HepG2 (cell line): ENCODE results near the gene SAA4. TPM values are rescaled to one million over a fixed set of nuclear protein-coding genes. Genes with fewer than 3 reads are reported as not detected.

Source experiments
- ATAC-seq: fragments of 200-7000 bp; cut with Tn5 transposase; 3 replicates; pipeline ENCODE4 v1.9.1; 2020; ENCODE audit warnings: mild to moderate bottlenecking, moderate library complexity
- BruUV-seq: library from RNA; stranded (reverse); fragments of 400-500 nt; replicated peaks from 2 replicates; lab custom pipeline; 2021; lab: Mats Ljungman, UMichigan
- CTCF ChIA-PET: fragments of 300-600 bp; formaldehyde crosslinking; extraction: SDS; loops from one replicate; lab custom pipeline; 2021; ENCODE audit warnings: low total read pairs, inconsistent platforms, low intra/inter-chr PET ratio; lab: Yijun Ruan, JAX
- POLR2A ChIA-PET: fragments of 350-600 bp; sonication (Branson Sonifier 250); formaldehyde crosslinking; loops from one replicate; lab custom pipeline; 2020; ENCODE audit warnings: antibody characterized with exemption, inconsistent platforms; lab: Yijun Ruan, JAX
- DNase-seq: peaks from one replicate; pipeline ENCODE4 v3.0.0-alpha.2; 2015; ENCODE audit warnings: low spot score
- FAIRE-seq: peaks from 3 replicates; lab custom pipeline; 2011; peaks lifted over from hg19 to GRCh38; lab: Jason Lieb, UNC
- H2AFZ ChIP-seq: one replicate; pipeline ENCODE4 v1.6.1; 2011; ENCODE audit warnings: low read length, inconsistent platforms
- H3K27ac ChIP-seq: fragments of 300-600 bp; 3 replicates; pipeline ENCODE4 v1.8.0; 2011; ENCODE audit warnings: mixed run types, mild to moderate bottlenecking, mixed read lengths, low read length, inconsistent platforms; ENCODE audit not compliant: insufficient read depth; ENCODE audit errors: extremely low read length
- H3K27me3 ChIP-seq, 2 experiments: fragments of 200-600 bp in 1 of 2; 2 replicates in 1 of 2; 3 replicates in 1 of 2; pipeline versions ENCODE4 v1.6.0 to v1.8.0; 2011; ENCODE audit warnings: low read length in 2 of 2, mild to moderate bottlenecking in 2 of 2, moderate library complexity in 2 of 2, inconsistent platforms in 1 of 2; ENCODE audit not compliant: insufficient read depth in 2 of 2, control insufficient read depth in 1 of 2
- H3K36me3 ChIP-seq, 2 experiments: fragments of 200-600 bp in 1 of 2; replicated peaks in 1 of 2; 2 replicates in 1 of 2; 3 replicates in 1 of 2; pipeline versions ENCODE4 v1.5.1 to v1.8.0; 2011; ENCODE audit warnings: low read length in 2 of 2, inconsistent platforms in 1 of 2; ENCODE audit not compliant: insufficient read depth in 2 of 2, control insufficient read depth in 1 of 2
- H3K4me1 ChIP-seq: 2 replicates; pipeline ENCODE4 v1.5.1; 2012; ENCODE audit warnings: low read length, inconsistent platforms; ENCODE audit not compliant: insufficient read depth
- H3K4me2 ChIP-seq: 2 replicates; pipeline ENCODE4 v1.6.0; 2011; ENCODE audit warnings: low read depth, low read length, inconsistent platforms
- H3K4me3 ChIP-seq, 3 experiments: fragments of 200-600 bp in 1 of 3; sonication (generic), shearing (Covaris generic) in 1 of 3; replicated peaks in 1 of 3; 2 replicates each; pipeline ENCODE4 v1.5.1; 2011 to 2016; ENCODE audit warnings: low read length in 3 of 3, inconsistent platforms in 2 of 3, low read depth in 2 of 3, mild to moderate bottlenecking in 2 of 3, control low read depth in 1 of 3, mixed read lengths in 1 of 3; ENCODE audit not compliant: insufficient read depth in 1 of 3
- H3K79me2 ChIP-seq: one replicate; pipeline ENCODE4 v1.6.1; 2011; ENCODE audit warnings: low read length, inconsistent platforms; ENCODE audit not compliant: insufficient read depth
- H3K9ac ChIP-seq: 2 replicates; pipeline ENCODE4 v1.6.0; 2011; ENCODE audit warnings: mild to moderate bottlenecking, low read depth, low read length, inconsistent platforms; ENCODE audit not compliant: insufficient read depth
- H3K9me3 ChIP-seq: 2 replicates; pipeline ENCODE4 v1.5.1; 2012; ENCODE audit warnings: mild to moderate bottlenecking, low read length
- H4K20me1 ChIP-seq: 2 replicates; pipeline ENCODE4 v1.6.0; 2011; ENCODE audit warnings: inconsistent platforms, mild to moderate bottlenecking, low read length, moderate library complexity; ENCODE audit not compliant: insufficient read depth
- CEBPB ChIP-seq: IDR thresholded peaks from 2 replicates; pipeline ENCODE4 v1.6.1; 2011; ENCODE audit warnings: low read depth, low read length, improper control_type of control experiment, borderline replicate concordance
- CENPT ChIP-seq: sonication (generic); formaldehyde crosslinking; IDR thresholded peaks from 2 replicates; pipeline ENCODE4 v1.8.0; 2022; ENCODE audit warnings: low read depth, mild to moderate bottlenecking, moderate library complexity, missing genetic modification reagents
- KDM3A ChIP-seq: IDR thresholded peaks from 2 replicates; pipeline ENCODE4 v1.6.1; 2018; ENCODE audit warnings: low read depth, missing compliant biosample characterization
- NR2F2 ChIP-seq: IDR thresholded peaks from 2 replicates; pipeline ENCODE4 v1.6.1; 2012; ENCODE audit warnings: low read depth, inconsistent platforms, borderline replicate concordance
- ZNF12 ChIP-seq: sonication (generic); formaldehyde crosslinking; IDR thresholded peaks from 2 replicates; pipeline ENCODE4 v1.5.0; 2020; ENCODE audit warnings: missing genetic modification reagents
- WGBS: methylation state at CpG from one replicate; pipeline ENCODE4 v1.1.6; 2017; ENCODE audit warnings: low lambda C conversion rate; 5-methylcytosine and 5-hydroxymethylcytosine counted together
- in situ Hi-C: cut with HindIII; loops from 2 replicates; pipeline ENCODE4 v1.10.0; 2017; ENCODE audit warnings: low pct_unique_long_range_greater_than_20kb; ENCODE audit not compliant: extremely low pct_ligation_motif_present
- intact Hi-C: fragments of 100-400 bp; cut with micrococcal nuclease; formaldehyde crosslinking; loops from one replicate; pipeline ENCODE4 v1.10.0; 2022; ENCODE audit not compliant: unreplicated experiment
- polyA plus RNA-seq, 8 experiments: library from polyadenylated mRNA; depleted of rRNA in 3 of 8; stranded (reverse) in 7 of 8; unstranded in 1 of 8; fragments of >200 nt; fragmentation: Illumina TruSeq in 4 of 8; extraction: Trizol in 4 of 8; gene quantifications; 2 replicates each; pipeline versions ENCODE4 v1.2.1 to v1.2.3, GENCODE V29; 2011 to 2016; ENCODE audit warnings: low read depth in 4 of 8, missing spikeins in 1 of 8, mixed read lengths in 1 of 8; ENCODE audit not compliant: insufficient read depth in 1 of 8
- total RNA-seq, 5 experiments: library from RNA; depleted of rRNA; stranded (reverse); fragments of >200 nt; fragmentation: Illumina TruSeq; extraction: Trizol; gene quantifications; 2 replicates each; pipeline ENCODE4 v1.2.3, GENCODE V29; 2016; ENCODE audit warnings: low read depth in 1 of 5
- TF ChIP-seq, protein P1 (sequence below): IDR thresholded peaks from 2 replicates; pipeline ENCODE4 v1.4.0; 2020; ENCODE audit warnings: mild to moderate bottlenecking, missing genetic modification reagents

The SAA4 gene
- total and polyA plus RNA-seq, 2 of the 13 experiments (the other 11 are each of a cell fraction or from before 2014, with no cell fraction given) = 53.4 to 253 TPM

- H3K79me2 ChIP-seq = no peaks in the 10 kb centered on the region
- intact Hi-C loops (no loop called here), in situ Hi-C loops (no loop called here)
- H3K4me2 ChIP-seq = no peak overlapping the region
- H3K36me3 ChIP-seq = peaks cover 10 to 26% of the 10 kb centered on the region in 2 experiments; a peak in 4 of 5 replicates
- no peak overlapping the region for H3K9ac ChIP-seq
- no peaks in the 10 kb centered on the region for H3K27me3 ChIP-seq
- FAIRE-seq (no peak), DNase-seq (no peak), ATAC-seq (no peak)
- no TSS peak for BruUV-seq
- TF ChIP-seq CENPT (CRISPR knock-in tag) (no peak), CEBPB (peak; percentile 57; the same call in 1 of the 2 replicates)
- ChIA-PET POLR2A (no interaction called here), CTCF (no interaction called here)
- no peak overlapping the region for H2AFZ ChIP-seq
- H3K4me3 ChIP-seq = no peak overlapping the region
- WGBS = 97% methylated on average over 5 of the region's 5 CpGs
- H3K9me3 ChIP-seq = no peaks in the 10 kb centered on the region
- H4K20me1 ChIP-seq = no peaks in the 10 kb centered on the region
- H3K4me1 ChIP-seq = no peaks in the 10 kb centered on the region
- no peak overlapping the region for H3K27ac ChIP-seq
Observed at GRCh38 chr11:18277565-18278271, 41.1 kb upstream of the SAA4 start.

DNA sequence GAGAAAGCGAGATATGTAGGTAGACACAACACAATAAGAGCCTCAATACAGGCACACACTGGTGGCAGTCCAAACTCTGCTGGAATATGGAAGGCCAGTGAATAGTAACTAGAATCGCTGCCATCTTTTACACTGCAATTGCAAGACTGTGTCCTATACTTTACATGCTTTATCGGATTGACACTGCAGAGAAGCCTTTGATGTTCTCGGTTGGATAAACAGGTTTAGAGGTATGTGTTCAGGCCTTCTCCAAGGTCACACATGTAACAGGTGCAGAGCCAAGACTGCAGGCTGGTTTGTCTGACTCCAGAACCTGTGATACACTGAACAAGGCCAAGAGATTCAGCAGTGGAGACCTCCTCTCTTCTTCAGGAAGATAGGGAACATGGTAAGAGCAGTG, 34.6 kb upstream of the SAA4 start:
- H3K9ac ChIP-seq = no peak overlapping the region
- H3K4me2 ChIP-seq = no peak overlapping the region; the same call in 1 of the 2 replicates
- H3K4me1 ChIP-seq = peaks cover 8% of the 10 kb centered on the region
- WGBS = 25% methylated on average over 4 of the region's 4 CpGs
- ChIA-PET POLR2A (no interaction called here), CTCF (no interaction called here)
- H3K79me2 ChIP-seq = no peaks in the 10 kb centered on the region
- DNase-seq (no peak), FAIRE-seq (no peak), ATAC-seq (no peak)
- H3K4me3 ChIP-seq = no peak overlapping the region
- H3K9me3 ChIP-seq = no peaks in the 10 kb centered on the region
- H3K27me3 ChIP-seq = no peaks in the 10 kb centered on the region
- H3K27ac ChIP-seq = no peak overlapping the region
- no TSS peak for BruUV-seq
- in situ Hi-C loops = no loop called here
- intact Hi-C loops = no loop called here
- no peak overlapping the region for H2AFZ ChIP-seq
- H4K20me1 ChIP-seq = no peaks in the 10 kb centered on the region
- H3K36me3 ChIP-seq = no peaks in the 10 kb centered on the region
- no peak for TF ChIP-seq NR2F2
- 0 out of 2 replicates have a peak, but pooled peaks have one; percentile 29 for TF ChIP-seq ZNF12 (CRISPR knock-in tag)
- TF ChIP-seq, protein P1, sequence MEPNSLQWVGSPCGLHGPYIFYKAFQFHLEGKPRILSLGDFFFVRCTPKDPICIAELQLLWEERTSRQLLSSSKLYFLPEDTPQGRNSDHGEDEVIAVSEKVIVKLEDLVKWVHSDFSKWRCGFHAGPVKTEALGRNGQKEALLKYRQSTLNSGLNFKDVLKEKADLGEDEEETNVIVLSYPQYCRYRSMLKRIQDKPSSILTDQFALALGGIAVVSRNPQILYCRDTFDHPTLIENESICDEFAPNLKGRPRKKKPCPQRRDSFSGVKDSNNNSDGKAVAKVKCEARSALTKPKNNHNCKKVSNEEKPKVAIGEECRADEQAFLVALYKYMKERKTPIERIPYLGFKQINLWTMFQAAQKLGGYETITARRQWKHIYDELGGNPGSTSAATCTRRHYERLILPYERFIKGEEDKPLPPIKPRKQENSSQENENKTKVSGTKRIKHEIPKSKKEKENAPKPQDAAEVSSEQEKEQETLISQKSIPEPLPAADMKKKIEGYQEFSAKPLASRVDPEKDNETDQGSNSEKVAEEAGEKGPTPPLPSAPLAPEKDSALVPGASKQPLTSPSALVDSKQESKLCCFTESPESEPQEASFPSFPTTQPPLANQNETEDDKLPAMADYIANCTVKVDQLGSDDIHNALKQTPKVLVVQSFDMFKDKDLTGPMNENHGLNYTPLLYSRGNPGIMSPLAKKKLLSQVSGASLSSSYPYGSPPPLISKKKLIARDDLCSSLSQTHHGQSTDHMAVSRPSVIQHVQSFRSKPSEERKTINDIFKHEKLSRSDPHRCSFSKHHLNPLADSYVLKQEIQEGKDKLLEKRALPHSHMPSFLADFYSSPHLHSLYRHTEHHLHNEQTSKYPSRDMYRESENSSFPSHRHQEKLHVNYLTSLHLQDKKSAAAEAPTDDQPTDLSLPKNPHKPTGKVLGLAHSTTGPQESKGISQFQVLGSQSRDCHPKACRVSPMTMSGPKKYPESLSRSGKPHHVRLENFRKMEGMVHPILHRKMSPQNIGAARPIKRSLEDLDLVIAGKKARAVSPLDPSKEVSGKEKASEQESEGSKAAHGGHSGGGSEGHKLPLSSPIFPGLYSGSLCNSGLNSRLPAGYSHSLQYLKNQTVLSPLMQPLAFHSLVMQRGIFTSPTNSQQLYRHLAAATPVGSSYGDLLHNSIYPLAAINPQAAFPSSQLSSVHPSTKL = 0 out of 2 replicates have a peak, but pooled peaks have one; percentile 15
- no peak for TF ChIP-seq KDM3A (CRISPR knock-in tag)
